CD4-positive, alpha-beta T cell treated with Interleukin-4 for 4 hours (primary cell): Measurements from ENCODE around the gene CRYBG1.
"Not testable (repeated sequence)": the region's sequence is repeated elsewhere in the genome, so short reads cannot be mapped to it uniquely, and the experiment has no call there.

Source experiments
- DNase-seq: peaks from one replicate; pipeline ENCODE4 v3.0.0-alpha.2; 2020

Gene CRYBG1

GRCh38 chr6:106557837-106558236, 197.3 kb downstream of the CRYBG1 start:
- DNase-seq = no peak

GRCh38 chr6:106558364-106558763, 197.8 kb downstream of the CRYBG1 start:
- DNase-seq = no peak

GRCh38 chr6:106559659-106560058, 199.1 kb downstream of the CRYBG1 start:
- DNase-seq = not testable (repeated sequence)

- no peak for DNase-seq
These were observed 200.6 kb downstream of the CRYBG1 start for GRCh38 chr6:106560996-106561685.

DNA sequence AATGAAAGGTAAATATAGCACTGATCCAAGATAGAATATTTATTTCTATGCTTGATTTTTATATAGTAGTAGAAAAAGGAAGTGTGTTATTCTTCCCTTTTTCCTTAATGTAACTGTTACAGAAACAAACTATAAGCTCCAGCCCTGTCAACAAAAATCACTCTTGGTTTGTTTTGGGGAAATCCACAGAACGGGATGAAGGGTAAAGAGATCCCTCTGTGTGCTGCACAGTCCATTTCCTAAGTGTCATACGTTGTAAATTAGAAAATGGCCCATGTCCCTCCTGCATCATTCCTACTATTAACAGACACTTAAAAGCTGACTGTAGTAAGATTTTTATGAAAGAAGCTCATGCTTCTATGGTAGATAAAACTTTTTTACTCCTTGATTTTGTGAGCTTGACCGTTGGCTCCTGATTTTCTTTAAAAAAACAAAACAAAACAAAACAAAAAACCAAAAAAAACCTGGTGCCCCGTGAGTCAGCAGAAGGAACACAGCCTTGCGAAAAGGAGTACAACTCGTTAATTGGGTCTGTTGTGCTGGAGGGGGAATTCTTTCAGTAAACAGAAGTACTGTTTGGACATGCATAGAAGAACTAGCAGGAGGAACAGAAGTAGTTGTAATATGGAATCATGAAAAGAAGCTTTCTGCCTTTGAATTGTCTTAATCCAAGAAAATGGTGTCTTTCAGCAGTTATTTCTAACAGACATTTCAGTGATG, 201.3 kb downstream of the CRYBG1 start:
- no peak for DNase-seq

GRCh38 chr6:106563614-106564013, 203.1 kb downstream of the CRYBG1 start:
- DNase-seq = no peak

DNA sequence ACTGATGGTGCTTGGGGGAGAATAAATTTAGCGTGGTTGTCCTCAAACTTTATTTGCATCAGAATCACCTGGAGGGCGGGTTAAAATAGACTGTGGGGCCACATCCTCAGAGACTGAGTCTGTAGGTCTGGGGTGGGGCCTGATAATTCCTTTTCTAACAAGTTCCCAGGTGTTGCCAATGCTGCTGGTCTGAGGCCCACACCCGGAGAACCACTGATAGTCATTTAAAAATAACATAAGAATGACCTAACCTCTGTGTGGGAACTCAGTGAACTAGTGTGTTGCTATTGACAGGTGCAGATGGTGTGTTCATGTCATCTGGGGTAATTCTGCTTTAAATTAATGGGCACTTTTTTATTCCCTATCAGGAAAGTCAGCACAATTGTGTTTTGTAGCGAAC, 204.0 kb downstream of the CRYBG1 start:
- DNase-seq = no peak

DNA sequence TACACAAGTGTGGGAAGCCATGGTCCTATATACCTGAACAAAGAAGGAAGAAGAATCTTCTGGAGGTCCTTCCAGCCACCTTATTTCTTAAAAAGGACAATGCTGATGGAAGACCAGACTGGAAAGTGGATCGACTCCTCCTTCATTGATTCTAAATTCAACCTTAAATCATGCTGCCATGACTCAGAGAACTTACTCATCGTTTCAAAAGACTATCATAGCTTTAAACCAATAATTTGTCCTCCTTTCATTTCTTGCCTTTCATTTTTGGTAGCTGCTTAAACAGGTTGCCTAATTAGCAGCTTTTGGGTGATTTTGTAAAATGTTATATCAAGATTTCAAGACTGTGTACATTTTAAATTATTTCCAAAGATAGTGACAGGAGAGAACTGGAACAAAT, 208.0 kb downstream of the CRYBG1 start:
- DNase-seq = no peak

- DNase-seq = no peak
These were observed 208.9 kb downstream of the CRYBG1 start for GRCh38 chr6:106569428-106569827.

DNA sequence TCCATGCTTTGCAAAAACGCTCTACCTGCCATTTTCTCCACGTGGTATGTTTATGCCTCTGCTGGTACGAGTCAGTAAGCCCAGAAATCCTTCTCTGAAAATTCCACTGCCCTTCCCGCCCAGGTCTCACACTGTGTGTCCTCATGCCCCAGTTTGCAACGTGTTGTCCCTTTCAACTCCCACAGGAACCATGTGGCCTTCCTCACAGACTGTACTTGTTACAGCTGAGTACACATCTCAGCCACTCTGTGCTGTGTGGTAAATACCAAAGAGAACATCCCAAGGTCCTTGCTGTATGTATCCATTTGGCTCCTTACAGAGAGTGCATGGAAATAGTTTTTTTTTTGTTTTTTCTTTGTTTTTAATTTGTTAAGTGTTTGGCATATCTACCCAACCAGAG, 211.9 kb downstream of the CRYBG1 start:
- DNase-seq = no peak

DNA sequence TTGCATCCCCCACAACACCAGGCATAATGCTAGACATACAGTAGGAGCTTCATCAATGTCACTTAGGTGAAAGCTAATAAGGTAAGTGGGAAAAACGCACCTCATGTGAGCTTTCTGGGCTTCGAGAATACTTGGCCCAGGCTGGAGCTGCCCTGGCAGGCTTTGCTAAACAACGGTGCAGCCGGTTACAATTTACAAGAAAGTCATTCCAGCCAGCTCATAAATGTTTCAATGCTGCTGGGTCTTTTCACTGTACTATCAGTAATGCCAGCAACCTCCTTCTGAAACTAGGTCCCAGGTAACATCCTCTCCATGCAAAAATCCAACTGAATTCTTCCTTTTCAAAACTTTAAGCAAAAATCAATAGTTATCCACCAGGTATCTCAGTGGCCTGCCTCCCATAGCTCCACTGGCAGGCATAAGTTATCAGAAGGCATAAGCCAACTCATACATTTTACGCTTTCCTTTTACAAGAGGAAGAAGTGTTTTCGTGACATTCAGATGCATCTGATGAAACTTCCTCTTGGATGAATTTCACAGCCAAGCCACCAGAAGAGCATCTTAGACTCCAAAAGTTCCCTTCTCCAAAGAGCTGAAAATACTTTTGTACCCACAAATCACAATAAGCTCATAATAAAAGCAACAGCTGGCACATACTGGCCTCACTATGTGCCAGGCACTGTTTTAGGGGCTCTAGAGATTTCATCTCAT, 212.5 kb downstream of the CRYBG1 start:
- DNase-seq = no peak

DNA sequence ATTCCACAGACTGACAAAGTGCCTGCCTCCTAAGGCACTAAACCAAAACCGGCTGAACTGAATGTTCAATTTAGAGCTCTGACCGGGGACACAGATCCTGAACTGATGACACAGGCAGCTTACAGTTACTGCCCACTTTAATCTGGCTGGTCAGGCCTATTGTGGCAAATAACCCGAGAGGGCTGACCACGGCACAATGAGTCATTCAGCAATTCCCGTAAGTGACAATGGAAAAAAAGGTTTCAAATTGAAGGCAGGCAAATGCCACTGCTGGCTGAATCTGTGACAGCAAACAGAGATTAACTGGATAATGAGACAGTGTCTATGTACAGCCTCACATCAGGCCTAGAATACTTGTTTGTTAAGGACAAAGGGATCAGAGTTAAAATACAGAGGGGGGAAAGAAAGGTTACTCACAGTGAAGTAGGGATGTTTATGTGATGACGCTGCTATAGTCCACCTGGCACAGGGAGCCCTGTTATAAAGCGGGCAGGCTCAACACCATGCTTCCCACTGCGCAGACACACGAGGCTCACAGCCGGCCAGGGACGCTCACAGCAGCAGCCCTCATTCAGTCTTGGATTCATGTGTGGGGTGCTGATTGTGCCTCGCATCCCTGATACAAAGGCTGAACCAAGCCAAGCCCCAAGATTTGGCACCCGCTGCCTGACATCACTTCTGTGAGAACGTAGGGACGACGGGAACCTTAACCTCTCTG, 214.4 kb downstream of the CRYBG1 start:
- DNase-seq = no peak

- no peak for DNase-seq
These were observed 218.8 kb downstream of the CRYBG1 start for GRCh38 chr6:106579281-106579680.

GRCh38 chr6:106581468-106581867, 221.0 kb downstream of the CRYBG1 start:
- no peak for DNase-seq

DNA sequence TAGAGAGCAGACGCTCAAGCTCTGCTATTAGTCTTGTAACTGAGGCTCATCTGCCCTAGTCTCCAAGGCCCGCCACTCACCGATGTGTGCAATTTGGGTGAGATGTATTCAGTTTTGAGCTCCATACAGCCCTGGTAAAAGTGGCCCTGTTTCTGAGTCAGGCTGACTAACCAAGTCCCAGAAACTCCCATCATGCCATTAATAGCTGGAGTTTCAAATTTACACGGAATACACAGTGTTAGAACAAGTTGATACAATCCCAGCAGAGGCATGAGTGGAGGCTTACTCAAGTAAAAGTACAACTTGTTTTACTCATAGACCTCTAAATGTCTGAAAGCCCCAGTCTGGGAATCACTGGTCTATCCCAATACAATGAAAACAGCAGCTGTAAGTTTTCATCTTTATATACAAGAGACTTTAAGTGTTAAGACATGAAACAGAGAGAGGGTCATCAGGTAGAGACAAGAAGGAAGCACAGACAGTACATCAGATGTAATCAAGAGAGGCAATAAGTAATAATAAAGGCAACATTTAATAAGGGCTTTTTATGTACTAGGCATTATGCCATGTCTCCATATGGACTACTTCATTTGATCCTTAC, 226.4 kb downstream of the CRYBG1 start:
- DNase-seq = no peak

DNA sequence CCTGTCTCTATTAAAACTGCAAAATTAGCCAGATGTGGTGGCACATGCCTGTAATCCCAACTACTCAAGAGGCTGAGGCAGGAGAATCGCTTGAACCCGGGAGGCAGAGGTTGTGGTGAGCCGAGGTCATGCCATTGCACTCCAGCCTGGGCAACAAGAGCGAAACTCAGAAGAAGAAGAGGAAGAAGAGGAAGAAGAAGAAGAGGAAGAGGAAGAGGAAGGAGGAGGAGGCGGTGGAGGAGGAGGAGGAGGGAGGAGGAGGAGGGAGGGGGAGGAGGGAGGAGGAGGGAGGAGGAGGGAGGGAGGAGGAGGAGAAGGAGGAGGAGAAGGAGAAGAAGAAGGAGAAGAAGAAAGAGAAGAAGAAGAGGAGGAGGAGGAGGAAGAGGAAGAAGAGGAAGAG, 228.4 kb downstream of the CRYBG1 start:
- DNase-seq = not testable (repeated sequence)

DNA sequence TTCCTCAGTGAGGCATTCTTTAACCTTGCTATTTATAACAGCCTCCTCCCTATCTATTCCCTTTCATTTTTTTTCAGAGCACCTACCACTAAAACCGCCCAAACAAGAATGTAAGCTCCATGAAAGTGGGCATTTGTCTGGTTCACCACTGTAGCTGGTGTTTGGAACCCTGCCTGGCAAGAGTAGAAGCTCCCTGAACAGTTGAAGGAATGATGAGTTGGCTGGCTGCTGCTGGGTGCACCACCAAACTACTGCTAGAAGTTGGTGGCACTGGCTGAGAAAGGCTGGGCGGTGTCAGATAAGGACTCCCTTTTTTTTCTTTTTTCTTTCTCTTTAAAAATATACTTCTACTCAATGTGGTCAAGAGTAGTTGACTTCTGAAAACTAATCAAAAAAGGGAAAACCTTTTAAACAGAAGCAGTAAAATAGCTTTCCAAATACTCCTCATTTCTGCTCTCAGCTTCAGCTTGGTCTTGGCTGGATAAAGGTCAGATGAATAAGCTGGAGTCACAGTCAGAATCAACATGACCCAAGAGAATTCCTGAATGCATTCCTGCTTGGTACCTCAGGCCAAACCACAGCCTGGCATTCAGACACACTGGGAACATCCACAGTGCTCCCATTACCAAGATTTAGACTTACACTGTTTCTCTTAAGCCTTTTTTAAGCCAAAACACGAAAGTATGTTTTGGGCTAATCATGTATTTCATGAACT, 230.8 kb downstream of the CRYBG1 start:
- DNase-seq = no peak

DNA sequence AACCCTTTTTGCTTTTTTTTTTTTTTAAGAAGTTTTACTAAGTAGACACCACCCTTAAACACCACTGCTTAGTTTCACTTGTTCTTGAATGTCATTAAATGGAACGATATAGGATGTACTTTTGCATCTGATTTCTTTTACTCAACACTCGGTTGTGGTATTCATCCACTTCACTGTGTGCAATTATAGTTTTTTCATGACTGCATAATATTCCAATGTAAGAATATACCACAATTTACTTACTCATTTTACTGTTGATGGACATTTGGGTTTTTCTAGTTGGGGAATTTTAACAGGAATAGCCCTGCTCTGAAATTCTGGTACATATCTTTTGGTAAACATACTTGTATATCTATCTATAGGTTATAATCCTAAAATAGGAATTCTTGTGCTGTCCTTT, 238.9 kb downstream of the CRYBG1 start:
- DNase-seq = no peak

DNA sequence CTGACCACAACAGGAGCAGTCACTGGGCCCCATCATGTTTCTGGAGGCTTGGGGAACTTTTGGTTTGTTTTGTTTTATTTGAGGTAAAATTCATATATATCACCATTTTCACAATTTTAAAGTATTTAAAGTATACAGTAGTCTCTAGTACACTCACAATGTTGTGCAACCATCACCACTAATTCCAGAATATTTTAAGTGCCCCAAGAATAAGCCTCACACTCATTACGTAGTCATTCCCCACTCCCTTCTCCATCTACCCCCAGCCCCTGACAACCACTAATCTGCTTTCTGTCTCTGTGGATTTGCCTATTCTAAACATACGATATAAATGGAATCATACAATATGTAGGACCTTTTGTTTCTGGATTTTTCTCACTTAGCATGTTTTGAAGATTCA, 239.8 kb downstream of the CRYBG1 start:
- DNase-seq = no peak

GRCh38 chr6:106608080-106608668, 247.7 kb downstream of the CRYBG1 start:
- peak; percentile 69 for DNase-seq

GRCh38 chr6:106609699-106610098, 249.2 kb downstream of the CRYBG1 start:
- DNase-seq = no peak

DNA sequence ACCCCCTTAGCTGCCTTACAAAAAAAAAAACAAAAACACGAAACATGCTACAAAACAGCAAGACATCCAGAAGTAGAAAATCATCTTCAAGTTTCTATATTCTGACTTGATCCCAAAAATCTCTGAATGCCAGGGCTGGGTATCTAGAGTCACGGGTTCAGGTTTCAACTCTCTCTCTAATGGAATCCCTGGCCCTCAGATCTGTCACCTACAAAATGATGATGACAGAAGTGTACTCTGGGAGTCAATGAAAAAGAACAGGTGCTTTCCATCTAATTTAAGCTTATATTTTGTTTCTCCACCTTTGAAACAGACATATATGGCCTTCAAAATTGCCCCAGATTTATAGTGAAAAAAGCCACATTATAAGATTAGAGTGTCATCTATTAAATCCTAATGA, 250.5 kb downstream of the CRYBG1 start:
- DNase-seq = no peak
